SK-N-SH treated with all-trans-retinoic acid at 6 μM for 48 hours (cell line): Measurements from ENCODE around the gene IRF7.

Experiments
- BACH2 ChIP-seq: fragments of 250-450 bp; sonication (Bioruptor Pico); IDR thresholded peaks from 2 replicates; pipeline ENCODE4 v1.9.0; 2021; ENCODE audit warnings: mild to moderate bottlenecking, borderline replicate concordance
- CREB5 ChIP-seq: fragments of 250-450 bp; sonication (Bioruptor Pico); IDR thresholded peaks from 2 replicates; pipeline ENCODE4 v1.5.1; 2020; ENCODE audit warnings: low read depth, mild to moderate bottlenecking, moderate library complexity
- GLIS3 ChIP-seq: fragments of 250-450 bp; sonication (Bioruptor Pico); IDR thresholded peaks from 2 replicates; pipeline ENCODE4 v1.5.0; 2020; ENCODE audit warnings: mild to moderate bottlenecking, moderate library complexity
- PATZ1 ChIP-seq: fragments of 250-450 bp; sonication (Bioruptor Pico); IDR thresholded peaks from 2 replicates; pipeline ENCODE4 v1.8.0; 2020; ENCODE audit warnings: mild to moderate bottlenecking, moderate library complexity, borderline replicate concordance
- POU6F1 ChIP-seq: fragments of 250-450 bp; sonication (Bioruptor Pico); IDR thresholded peaks from 2 replicates; pipeline ENCODE4 v1.8.0; 2021; ENCODE audit warnings: low read depth, mild to moderate bottlenecking, moderate library complexity, borderline replicate concordance
- RARB ChIP-seq: fragments of 250-450 bp; sonication (Bioruptor Pico); IDR thresholded peaks from 2 replicates; pipeline ENCODE4 v1.8.0; 2021; ENCODE audit warnings: mild to moderate bottlenecking, moderate library complexity
- TCF4 ChIP-seq: fragments of 250-450 bp; sonication (Bioruptor Pico); IDR thresholded peaks from 2 replicates; pipeline ENCODE4 v1.8.0; 2021; ENCODE audit warnings: mild to moderate bottlenecking, moderate library complexity, borderline replicate concordance
- TOX ChIP-seq: fragments of 250-450 bp; sonication (Bioruptor Pico); IDR thresholded peaks from 2 replicates; pipeline ENCODE4 v1.8.0; 2021; ENCODE audit warnings: mild to moderate bottlenecking, moderate library complexity, borderline replicate concordance
- TSHZ2 ChIP-seq: fragments of 250-450 bp; sonication (Bioruptor Pico); IDR thresholded peaks from 2 replicates; pipeline ENCODE4 v1.5.0; 2020; ENCODE audit warnings: mild to moderate bottlenecking, moderate library complexity
- ZFP30 ChIP-seq: fragments of 450-650 bp; formaldehyde crosslinking; IDR thresholded peaks from 2 replicates; pipeline ENCODE4 v1.5.0; 2022; ENCODE audit warnings: mild to moderate bottlenecking, moderate library complexity

- TF ChIP-seq RARB (CRISPR knock-in tag), result no peak
- no peak for TF ChIP-seq GLIS3 (CRISPR knock-in tag)
- TF ChIP-seq ZFP30, result no peak
- no peak for TF ChIP-seq TSHZ2 (CRISPR knock-in tag)
- TF ChIP-seq CREB5 (CRISPR knock-in tag), result no peak
- TF ChIP-seq PATZ1 (CRISPR knock-in tag), result no peak
- TF ChIP-seq TCF4 (CRISPR knock-in tag), result no peak
- no peak for TF ChIP-seq TOX (CRISPR knock-in tag)
- no peak for TF ChIP-seq POU6F1 (CRISPR knock-in tag)
- no peak for TF ChIP-seq BACH2 (CRISPR knock-in tag)
Measured at GRCh38 chr11:621838-622237, 6.1 kb upstream of the IRF7 start.
